Putamen (tissue), 1 donor: ENCODE results near the gene PKP4.

Experiments used
- DNase-seq: peaks from one replicate; pipeline ENCODE4 v3.0.0-alpha.2; 2016; ENCODE audit warnings: low spot score

PKP4 gene

DNA sequence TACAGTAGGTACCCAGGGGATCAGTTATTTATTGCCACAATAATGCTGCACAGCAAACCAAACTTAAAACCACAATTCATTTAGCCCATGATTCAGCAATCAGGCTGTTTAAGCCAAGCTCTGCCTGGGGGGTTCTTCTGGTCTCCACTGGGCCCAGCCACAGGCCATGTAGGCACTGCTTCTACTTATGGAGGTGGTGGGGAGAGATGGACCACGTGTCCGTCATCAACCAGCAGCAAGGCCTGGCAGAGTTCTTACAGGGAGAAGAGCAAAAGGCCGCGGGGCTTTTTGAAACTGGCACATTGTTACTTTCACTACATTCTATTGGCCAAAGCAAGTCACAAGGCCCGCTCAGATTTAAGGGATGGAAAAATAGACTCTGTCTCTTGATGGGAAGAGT, 262.1 kb downstream of the PKP4 start:
- no peak for DNase-seq

DNA sequence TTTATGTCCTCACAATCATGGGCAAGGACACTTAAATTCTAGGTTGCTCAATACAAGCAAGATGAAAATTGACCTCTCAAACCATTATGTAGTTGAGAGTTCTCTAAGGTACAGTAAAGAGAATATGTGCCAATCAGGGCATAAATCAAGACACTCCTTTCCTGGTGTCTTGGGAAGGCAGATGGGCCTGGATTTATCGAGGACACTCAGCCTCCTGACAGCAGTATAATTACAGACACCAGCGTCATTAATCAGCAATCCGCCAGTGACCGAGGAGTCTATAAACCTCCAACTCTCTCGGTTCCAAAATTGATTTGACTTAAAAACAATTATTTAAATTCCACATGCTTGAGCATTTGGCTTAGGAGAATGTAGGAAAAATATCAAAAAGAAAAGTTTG, 262.7 kb downstream of the PKP4 start:
- DNase-seq, result no peak

DNA sequence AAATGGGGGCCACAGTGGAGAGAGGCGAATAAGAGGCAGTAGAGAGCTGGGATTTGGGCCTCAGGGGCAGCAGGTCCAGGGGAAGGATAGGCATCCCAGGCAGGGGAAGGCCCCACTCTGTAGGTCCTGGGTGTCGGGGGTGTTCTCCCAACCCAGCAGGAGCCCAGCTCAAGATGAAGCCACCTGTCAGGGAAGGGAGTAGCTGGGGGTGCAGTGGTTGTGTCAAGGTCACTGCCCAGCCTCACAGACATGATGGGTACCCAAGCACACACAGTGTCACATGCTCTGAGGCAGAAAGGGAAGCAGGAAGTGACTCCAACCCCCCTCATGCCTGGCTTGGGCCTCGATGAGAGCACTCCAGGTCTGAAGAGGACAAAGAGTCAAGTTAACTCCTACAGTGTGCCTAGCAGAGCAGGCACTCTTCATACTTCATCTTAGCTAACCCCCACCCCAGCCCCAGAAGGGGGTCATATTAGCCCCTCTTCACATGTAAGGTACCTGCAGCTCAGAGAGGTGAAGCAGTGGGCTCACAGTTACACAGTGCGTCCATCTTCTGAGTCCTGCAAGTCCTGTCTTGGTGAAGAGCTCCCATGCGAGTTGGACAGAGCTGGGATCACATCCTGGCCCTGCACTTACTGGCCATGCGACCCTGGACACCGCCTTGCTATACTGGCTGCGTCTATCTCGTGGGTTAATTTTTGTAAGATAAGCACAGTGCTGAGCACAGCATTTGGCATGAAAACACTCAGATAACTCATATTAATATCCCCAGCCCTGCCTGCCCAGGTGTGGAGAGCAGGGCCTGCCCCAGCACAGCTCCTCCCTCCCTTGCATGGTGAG, 265.7 kb downstream of the PKP4 start:
- DNase-seq, result no peak

DNA sequence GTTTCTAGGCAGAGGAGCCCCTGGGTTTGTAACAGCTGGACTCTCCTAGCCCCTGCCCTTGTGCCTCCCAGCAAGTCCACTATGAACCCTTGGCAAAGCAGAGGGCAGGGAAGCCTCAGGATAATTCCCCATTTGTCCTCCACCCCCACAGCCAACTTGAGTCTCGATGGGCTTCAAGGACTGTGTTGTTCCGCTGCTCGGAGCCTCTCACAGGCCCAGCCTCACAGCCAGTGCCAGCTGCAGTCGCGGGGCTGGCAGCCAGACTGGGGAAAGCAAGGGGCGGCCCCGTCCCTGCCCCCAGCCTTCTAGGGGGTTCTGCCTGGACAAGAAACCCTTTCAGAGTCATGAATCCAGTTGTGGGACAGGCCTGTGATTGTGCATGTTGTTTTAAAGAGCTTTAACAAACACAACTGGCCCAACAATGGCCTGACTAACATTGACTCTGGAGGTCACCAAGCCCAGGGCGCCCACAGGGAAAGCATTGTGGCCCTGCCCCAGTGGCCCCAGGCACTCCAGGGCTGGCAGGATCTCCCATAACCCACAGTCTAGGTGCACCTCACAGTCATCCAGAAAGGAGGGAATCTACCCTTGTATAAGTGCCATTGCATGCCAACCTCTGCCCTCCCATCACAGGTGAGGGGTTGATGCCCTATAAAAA, 266.6 kb downstream of the PKP4 start:
- DNase-seq, result peak; percentile 98

DNA sequence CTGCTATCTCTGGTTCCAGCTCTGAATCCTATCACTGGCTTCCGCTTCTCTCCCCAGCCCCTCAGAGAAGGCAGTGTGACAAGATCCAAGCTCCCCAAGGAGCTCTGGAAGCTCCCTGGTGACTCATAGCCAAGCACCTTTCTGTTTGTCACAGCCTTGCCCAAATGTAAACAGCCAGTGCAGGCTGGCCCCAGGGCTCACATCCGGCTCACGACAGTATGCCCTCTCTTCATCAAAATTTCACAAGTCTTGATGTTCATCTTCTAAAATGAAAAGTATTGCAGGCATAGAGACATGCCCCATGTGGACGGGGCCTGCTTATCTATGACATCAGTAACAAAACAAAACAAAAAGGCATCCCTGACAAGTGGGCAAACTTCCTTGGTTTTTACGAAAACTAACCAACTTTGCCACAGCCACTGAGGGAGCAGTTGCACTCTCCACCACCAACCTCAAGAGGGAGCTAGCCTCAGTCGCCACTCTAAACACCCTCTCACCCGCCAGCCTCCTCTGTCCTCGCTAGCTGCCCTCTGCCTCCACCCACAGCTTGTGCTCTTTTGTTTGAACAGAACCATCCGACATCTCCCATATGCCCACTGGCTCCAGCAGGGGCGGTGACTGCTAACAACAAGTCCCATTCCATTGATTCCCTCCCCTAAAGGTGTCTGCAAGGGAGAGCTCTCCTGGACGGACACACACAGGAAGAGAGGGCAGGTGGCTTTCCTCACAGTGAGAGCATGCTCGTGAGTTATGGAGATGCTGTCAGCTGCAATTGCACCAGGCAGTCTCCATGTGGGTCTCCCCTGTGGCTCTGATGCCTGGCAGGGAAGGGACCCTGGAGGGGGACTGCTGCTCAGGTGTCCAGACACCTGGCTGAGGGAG, 267.4 kb downstream of the PKP4 start:
- peak; percentile 70 for DNase-seq

DNA sequence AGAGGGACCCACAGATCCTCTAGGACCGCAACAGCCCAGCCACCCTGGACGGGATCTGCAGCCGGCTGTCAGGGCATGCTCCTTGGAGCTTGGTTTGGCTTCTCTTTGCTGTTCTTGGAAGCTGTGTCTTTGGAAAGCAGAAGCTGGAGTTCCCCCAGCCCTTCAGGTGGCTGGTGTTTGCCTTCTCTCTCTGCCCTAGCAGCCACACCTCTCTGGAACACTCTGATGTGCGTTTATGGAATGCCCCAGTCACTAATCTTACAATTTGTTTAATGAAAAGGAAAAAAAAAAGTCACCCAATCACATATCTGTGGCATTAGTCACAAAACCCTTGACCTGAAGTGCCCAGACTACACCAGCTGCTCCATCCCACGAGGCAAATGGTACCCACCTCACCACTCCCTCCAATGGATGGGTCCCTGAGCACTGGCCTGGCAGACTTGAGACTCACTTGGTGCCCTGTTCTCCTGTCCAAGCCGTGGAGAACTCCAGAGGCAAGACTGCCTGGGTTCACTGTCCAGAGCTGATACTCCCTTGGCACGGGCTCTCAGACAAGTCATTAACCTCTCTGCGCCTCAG, 268.1 kb downstream of the PKP4 start:
- no peak for DNase-seq

DNA sequence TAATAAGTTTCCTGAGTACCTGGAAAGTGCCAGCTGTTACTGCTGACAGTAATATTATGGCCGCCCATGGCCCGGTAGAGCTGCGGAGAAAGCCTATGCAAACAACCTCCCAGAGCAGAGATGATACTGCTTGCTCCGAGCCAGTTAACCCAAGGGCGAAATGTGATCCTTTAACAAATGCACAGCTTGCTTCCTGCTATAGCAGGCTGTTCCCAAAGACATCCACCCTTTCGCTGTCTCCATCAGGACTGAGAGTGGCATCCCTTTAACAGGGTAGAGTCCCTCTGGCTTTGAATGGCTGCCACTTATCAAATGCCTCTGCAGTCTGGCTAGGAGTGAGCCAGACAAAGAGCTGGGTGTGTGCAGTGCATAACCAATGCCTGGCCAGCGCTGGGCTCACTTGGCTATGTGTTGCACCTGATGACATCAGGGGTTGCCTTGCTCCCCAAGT, 268.7 kb downstream of the PKP4 start:
- no peak for DNase-seq

DNA sequence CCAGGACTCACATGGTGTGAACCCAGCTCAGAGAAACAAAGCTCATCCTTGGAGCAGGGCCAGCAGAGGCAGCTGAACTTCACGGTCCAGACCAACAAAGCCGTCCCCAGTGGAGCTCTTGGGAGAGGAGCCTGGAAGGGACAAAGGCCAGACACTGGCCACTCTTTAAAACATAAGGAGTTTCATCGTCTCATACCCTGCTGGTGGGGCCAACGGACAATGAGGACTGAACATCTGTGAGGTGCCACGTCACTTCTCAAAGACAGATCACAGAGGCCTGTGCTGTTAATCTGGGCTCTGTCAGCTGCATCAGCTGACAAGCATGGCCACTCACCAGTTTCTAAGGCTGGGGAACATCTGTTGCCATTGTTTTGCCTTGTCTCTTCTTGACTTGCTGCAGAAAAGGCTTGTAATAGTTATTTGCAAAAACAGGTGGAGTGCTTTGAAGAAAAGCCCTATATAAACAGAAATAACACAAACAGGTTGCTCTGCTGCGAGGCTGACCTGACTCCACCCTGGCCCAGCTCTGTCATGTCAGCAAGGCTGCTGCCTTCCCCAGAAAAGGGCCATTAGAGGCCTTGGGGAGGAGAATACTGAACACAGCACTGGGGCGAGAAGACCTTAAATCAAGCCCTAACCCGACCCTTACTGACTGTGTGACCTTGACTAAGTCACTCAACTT, 270.3 kb downstream of the PKP4 start:
- DNase-seq, result peak; percentile 98

DNA sequence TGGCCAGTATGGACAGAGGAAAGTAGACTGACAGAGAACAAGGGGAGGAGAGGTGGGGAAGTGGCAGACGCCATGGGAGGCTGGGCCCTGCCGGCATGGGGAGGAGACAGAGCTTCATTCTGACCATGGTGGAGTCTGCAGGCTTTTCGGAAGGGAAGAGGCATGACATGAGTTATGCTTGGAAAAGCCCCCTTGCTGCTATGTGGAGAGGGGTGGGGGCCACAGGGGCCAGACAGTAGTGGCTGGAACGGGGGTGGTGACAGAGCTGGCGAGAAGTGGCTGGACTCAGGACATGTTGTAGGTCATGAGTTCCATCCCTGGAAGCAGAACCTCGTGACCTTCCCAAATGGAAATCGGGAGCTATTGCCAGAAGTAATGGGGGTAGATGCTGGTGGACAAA, 271.7 kb downstream of the PKP4 start:
- no peak for DNase-seq

DNA sequence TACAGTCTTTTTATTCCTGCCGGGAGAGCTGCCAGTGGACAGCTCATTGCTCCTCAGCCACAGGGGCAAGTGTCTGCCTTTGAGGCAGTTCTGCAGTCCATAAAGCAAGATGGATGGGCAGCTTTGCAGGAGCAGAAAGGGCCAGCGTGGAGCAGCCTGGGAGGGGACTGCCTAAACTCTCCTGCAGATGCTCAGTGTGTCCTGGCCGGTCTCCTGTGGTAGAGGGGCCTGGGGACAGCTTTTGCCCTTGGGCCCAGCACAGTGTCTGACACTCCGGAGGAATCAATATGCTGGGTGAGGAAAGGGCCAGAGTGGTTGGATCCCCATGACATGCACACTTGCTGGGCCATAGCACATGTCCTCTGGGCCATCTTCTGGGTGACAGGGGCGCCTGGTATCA, 272.7 kb downstream of the PKP4 start:
- no peak for DNase-seq

DNA sequence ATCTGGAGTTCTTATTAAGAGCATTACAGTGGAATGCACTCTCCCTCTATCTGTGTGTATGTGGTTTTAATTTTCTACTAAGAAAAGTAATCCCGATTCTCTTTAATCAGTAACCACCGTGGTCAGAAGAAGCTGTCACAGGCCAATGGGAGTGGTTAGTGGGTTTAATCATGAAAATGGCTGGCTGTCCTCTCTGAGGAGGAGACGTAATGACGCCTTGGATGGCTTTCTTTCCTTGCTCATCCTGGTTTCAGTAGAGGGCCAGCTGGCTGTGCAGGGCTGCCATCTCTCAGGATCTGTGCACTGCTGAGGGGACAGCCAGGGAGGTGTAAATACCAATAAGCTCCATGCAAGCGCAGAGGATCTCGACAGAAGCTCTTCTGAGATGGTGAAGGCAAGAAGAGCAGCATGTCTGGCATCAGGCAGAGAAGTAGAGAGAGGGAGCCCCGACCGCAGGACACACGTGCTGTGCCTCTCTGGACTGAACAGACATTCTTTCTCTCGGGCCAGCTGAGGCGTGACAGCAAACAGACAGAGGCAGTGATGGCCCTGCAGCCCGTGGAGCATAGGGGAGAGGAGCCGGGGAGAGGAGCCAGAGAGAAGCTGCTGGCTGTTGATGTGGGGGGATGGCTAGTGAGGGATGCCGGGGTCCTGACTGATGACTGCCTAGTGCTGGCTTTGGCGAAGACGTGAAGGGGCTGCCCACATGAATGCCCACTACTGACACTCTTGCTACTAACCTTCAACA, 273.3 kb downstream of the PKP4 start:
- peak; percentile 72 for DNase-seq

DNA sequence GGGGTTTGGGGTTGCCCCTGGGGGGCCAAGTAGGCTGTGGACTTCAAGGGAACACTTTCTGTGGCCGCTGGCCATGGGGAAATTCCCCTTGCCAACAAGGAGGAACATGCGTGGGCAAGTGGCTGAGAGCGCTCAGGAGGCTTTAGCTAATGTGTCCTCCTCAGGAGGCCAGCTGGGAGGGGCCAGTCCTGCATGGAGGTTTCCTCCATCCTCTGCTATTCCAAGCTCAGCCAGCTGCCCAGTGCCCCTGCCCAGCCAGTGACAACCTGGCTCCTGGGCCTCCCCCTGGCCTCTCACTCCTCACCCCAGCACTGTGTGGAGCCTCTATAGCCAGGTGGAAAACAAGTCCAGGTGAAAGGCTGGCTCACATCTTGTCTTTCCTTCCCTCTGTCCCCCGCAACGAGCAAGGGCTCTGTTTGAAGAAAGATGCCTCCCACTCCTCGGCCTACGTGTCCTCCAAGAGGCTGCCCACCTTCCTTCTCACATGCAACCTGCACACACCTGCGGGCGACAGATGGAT, 273.9 kb downstream of the PKP4 start:
- no peak for DNase-seq

DNA sequence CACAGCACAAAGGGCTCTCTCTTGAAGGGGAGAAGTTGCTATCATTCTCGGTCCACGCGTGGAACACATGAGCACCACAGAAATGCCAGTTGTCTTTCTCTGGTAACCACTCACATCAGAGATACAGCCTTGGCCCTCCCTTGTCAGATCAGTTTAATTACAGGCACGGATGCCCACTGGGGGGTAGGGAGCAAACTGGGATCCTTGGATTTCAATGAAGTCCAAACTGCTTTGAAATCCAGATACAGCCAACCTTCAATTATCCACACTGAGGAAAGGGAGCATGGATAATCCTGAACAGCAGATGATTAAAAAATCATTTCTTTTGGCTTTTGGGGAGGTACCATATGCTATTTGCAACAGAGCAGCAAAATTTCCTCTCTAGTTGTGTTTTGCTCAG, 274.6 kb downstream of the PKP4 start:
- DNase-seq, result no peak
